ENCODE measurements around the gene TUBB2B.
"Not testable (repeated sequence)": the region's sequence is repeated elsewhere in the genome, so short reads cannot be mapped to it uniquely, and the experiment has no call there.

Gene TUBB2B

GRCh38 chr6:3209114-3210023 lies 18.1 kb downstream of the TUBB2B start:
- DNase-seq (ENCODE audit: low read depth) = peak; percentile 99

GRCh38 chr6:3208775-3209113 lies 18.7 kb downstream of the TUBB2B start:
- DNase-seq (ENCODE audit: low read depth) = no peak

- DNase-seq (ENCODE audit: low read depth) = peak; percentile 95
These were observed 19.2 kb downstream of the TUBB2B start for GRCh38 chr6:3208098-3208774.

- DNase-seq (ENCODE audit: low read depth) = no peak
These were observed 21.0 kb downstream of the TUBB2B start for GRCh38 chr6:3206339-3207015.

- DNase-seq (ENCODE audit: low read depth) = peak; percentile 65
These were observed 21.5 kb downstream of the TUBB2B start for GRCh38 chr6:3205913-3206312.

GRCh38 chr6:3204921-3205320 lies 22.5 kb downstream of the TUBB2B start:
- no peak for DNase-seq (ENCODE audit: low read depth)

- peak; percentile 48 for DNase-seq (ENCODE audit: low read depth)
These were observed 24.3 kb downstream of the TUBB2B start for GRCh38 chr6:3202999-3203696.

GRCh38 chr6:3201388-3201787 lies 26.1 kb downstream of the TUBB2B start:
- no peak for DNase-seq (ENCODE audit: low read depth)

GRCh38 chr6:3200682-3201081 lies 26.8 kb downstream of the TUBB2B start:
- DNase-seq (ENCODE audit: low read depth) = no peak

- no peak for DNase-seq (ENCODE audit: low read depth)
These were observed 28.1 kb downstream of the TUBB2B start for GRCh38 chr6:3199382-3199781.

- DNase-seq (ENCODE audit: low read depth) = not testable (repeated sequence)
These were observed 29.7 kb downstream of the TUBB2B start for GRCh38 chr6:3197734-3198133.

GRCh38 chr6:3196770-3197169 lies 30.7 kb downstream of the TUBB2B start:
- no peak for DNase-seq (ENCODE audit: low read depth)

GRCh38 chr6:3195695-3196497 lies 31.6 kb downstream of the TUBB2B start:
- DNase-seq (ENCODE audit: low read depth) = peak; percentile 19

- no peak for DNase-seq (ENCODE audit: low read depth)
These were observed 32.1 kb downstream of the TUBB2B start for GRCh38 chr6:3195420-3195694.

- no peak for DNase-seq (ENCODE audit: low read depth)
These were observed 32.7 kb downstream of the TUBB2B start for GRCh38 chr6:3194535-3195419.

- no peak for DNase-seq (ENCODE audit: low read depth)
These were observed 34.2 kb downstream of the TUBB2B start for GRCh38 chr6:3193102-3193849.

GRCh38 chr6:3190779-3191178 lies 36.7 kb downstream of the TUBB2B start:
- DNase-seq (ENCODE audit: low read depth) = no peak

- no peak for DNase-seq (ENCODE audit: low read depth)
These were observed 37.4 kb downstream of the TUBB2B start for GRCh38 chr6:3190056-3190455.

- DNase-seq (ENCODE audit: low read depth) = peak; percentile 34
These were observed 38.3 kb downstream of the TUBB2B start for GRCh38 chr6:3189192-3189591.

GRCh38 chr6:3188262-3188661 lies 39.2 kb downstream of the TUBB2B start:
- DNase-seq (ENCODE audit: low read depth) = no peak

Measured in ELR (cell line).